ENCODE measurements around the gene DMRT2.

The DMRT2 gene

DNA sequence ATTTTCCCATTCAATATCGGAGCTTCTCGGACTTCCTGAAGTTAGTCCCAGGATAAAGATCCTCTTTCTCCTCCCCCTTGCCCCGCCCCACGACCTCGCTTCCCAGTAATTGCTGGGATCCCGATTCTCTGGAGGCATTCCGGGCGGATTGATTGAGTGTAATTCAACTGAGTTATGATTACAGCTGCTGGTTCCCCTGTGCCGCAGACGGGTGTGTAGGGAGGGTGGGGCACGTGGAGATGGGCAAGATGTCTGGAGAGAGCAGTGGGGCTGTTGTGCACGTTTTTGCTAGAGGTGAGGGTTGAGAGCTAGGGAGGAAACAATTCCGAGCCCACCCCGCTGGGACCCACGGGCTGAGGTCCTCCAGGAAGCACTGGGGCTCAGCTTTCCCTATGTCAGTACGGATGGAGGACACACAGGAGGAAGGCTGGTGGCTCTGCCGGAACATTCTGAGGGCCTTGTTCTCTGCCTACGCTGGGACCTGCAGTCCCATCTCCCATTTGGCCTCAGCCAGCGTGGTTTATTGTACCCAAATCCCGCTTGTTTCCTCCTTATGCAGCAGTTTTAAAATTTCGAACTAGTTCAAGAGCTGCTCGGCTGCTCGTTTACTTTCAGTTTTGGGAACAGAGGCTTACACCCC, 2.4 kb upstream of the DMRT2 start:
- DNase-seq = peak; percentile 65

DNA sequence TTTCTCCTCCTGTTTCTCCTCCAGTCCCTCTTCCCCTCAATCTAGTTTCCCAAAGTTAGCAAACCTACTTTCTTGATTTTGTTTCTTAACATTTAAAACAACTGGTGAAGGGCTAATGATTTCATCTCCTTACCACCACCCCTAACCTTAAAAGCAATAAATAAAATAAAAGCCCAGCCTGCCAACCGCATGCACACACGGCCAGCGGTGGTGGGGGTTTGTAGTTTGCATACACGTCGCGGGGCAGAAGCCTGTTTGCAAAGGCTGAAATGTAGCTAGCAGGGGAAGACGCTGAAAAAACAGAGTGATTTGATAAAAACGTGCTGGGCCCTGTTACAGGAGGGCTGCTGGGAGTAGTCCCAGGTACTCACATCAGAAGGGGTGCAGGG, 1.9 kb upstream of the DMRT2 start:
- DNase-seq = no peak

- peak; percentile 63 for DNase-seq
Observed at GRCh38 chr9:1048811-1049210, 1.3 kb upstream of the DMRT2 start.

DNA sequence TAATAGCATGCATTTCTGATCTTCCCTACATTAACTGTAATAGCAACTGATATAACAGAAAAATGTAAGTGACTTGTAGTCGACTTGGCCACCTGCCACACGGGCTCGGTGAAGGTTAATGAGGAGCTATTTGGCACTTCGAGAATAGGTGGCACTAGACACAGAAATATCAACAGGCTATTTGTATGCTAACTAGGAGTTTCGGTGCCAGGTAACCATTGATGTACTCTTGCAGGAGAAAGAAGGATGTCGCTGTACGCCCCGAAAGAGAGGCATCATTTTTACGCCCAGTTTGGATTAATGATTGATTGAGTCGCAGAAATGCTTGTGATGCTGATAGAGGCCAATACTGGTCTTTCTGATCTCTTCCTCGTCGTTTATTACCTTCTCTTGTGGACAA, 516 bp upstream of the DMRT2 start:
- no peak for DNase-seq

GRCh38 chr9:1051210-1051583, 1.0 kb downstream of the DMRT2 start:
- no peak for DNase-seq

DNA sequence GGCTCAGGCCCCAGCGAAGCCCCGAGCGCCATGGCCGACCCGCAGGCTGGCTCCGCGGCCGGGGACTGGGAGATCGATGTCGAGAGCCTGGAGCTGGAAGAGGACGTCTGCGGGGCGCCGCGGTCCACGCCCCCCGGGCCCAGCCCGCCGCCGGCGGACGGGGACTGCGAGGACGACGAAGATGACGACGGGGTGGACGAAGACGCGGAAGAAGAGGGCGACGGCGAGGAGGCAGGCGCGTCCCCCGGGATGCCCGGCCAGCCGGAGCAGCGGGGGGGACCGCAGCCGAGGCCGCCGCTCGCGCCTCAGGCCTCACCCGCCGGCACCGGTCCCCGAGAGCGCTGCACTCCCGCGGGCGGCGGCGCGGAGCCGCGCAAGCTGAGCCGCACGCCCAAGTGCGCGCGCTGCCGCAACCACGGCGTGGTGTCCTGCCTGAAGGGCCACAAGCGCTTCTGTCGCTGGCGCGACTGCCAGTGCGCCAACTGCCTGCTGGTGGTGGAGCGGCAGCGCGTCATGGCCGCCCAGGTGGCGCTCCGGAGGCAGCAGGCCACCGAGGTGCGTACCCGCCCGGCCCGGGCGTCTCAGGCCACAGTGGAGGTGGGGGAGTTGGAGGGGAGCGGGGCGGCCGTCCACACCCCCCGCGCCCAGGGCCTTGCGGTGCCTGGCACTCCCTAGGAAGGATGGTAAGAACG, 1.6 kb downstream of the DMRT2 start:
- peak; percentile 81 for DNase-seq

- peak; percentile 51 for DNase-seq
Observed at GRCh38 chr9:1052365-1053281, 2.5 kb downstream of the DMRT2 start.

DNA sequence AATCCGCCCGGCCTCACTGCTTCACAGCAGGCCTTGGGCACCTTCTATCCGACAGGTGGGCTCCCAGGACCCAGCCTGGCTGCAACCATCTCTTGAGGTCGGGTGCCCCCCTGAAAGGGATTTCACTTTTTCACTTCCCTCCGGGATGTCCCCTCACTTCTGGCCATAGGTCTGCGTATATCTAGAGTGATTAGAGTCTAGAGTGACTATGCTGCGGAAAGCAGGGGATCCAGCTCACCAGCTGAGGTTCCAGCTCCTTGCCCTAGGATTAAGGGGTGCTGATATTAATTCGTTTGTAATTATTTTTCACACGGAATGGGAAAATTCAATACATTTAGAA, 3.1 kb downstream of the DMRT2 start:
- no peak for DNase-seq

DNA sequence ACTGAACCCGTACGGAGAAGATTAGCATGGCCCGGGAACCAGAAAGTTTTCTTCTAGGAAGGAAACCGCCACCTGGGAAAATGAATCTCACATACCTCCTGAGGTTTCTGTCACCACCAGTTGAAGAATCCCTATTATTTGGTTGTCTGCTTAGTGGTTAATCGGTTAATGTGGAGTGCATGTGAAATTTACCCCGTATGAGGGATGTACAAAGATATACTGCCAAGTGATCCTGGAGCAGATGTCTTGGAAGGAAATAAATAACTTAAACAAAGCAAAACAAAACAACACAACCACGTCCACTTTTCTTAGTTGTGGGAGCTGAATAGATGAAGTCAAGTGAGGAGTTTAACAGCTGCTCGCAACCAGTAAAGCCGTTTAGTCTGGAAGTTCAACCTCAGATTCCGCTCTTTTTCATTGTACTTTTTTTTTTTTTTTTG, 3.8 kb downstream of the DMRT2 start:
- DNase-seq = peak; percentile 52

GRCh38 chr9:1055166-1055565, 5.0 kb downstream of the DMRT2 start:
- no peak for DNase-seq

DNA sequence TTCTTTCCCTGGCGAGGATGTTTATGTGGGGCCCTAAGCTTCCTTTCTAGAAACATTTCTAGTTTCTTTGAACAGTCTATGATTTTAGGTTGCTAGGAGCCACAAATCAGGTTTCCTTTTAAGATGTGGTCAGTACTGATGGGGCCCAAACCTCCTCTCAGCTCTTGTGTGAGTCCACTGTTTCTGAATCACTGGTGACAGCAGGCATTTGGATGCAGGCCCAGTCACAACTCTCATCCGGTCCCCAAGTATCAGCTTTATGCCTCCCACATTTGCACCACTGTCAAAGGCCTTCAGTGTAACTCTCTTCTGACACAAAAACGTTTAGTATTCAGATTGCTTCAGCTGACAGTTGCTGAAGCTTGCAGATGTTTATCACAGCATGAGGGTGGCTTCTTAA, 7.8 kb downstream of the DMRT2 start:
- no peak for DNase-seq

DNA sequence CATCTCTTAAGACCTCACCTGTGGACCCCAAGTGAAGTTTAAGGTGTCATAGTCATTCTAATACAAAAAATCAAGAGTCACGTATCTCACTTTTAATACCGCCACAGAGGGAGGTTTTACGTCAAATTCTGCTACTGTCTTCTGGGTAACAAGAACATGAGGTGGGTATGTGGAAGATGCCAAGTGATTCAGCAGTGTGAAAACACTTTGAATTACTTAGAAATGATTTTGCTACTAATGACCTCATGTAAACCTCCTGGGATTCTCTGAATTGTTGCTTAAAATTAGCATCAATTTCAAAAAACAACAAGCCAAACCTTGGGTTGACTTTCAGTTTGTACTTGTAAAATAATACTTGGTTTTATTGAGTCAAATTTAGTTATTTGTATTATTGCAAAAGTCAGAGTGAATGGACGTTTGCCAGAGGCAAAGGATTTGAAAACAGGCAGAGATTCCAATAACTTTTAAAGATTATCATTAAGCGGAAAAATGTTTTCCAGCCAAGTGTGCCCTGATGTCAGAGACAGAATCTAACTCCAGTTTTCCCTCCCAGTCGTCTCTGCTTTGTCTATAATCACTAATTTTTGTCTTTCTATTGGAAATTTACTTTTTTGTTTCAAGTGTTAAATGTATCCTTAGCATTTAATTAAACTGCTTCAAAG, 8.8 kb downstream of the DMRT2 start:
- DNase-seq = no peak

DNA sequence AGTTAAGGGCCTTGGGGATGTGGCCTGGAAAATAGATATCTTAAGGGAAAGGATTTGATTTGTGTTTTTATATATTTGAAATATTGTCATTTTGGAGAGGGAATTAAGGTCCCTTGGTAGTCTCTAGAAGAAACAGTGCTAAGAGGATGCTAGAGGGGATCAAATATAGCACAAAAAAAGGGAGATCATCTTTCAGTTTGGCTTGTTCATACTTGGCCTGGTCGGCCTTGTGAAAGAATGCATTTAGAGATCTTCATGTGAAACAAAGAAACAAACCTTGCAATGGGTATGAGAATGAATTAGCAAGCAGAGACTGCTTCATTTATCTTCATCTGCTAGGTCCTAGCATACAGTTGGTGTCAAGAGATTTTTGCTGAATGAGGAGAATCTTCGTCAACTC, 15.0 kb downstream of the DMRT2 start:
- no peak for DNase-seq

GRCh38 chr9:1070692-1071091, 20.5 kb downstream of the DMRT2 start:
- DNase-seq = no peak

- no peak for DNase-seq
Observed at GRCh38 chr9:1071730-1072129, 21.6 kb downstream of the DMRT2 start.

- DNase-seq = no peak
Observed at GRCh38 chr9:1073497-1073896, 23.3 kb downstream of the DMRT2 start.

GRCh38 chr9:1077616-1078015, 27.5 kb downstream of the DMRT2 start:
- DNase-seq = no peak

GRCh38 chr9:1083325-1083913, 33.3 kb downstream of the DMRT2 start:
- DNase-seq = peak; percentile 3

DNA sequence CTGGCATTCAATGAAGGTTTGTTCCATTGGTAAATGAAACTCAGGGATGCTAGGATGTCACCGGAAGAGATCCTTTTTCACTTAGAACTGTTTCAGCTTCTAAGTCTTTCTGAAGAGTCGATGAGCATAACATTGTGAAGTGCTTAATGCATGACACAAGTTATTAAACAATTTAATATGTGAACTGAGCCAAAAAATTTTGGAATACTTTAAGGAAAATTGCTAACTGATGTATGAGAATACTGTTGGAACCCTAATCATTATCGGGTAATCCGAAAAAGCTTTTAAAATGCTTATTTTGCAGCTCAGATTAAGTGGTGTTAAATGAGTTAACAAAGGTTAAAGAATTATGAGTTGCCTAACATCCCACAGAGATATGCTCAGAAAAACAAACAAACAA, 34.9 kb downstream of the DMRT2 start:
- no peak for DNase-seq

- no peak for DNase-seq
Observed at GRCh38 chr9:1086517-1086916, 36.4 kb downstream of the DMRT2 start.

GRCh38 chr9:1087120-1087881, 37.1 kb downstream of the DMRT2 start:
- no peak for DNase-seq

GRCh38 chr9:1094749-1095148, 44.6 kb downstream of the DMRT2 start:
- DNase-seq = no peak

Measured in right kidney (tissue), 1 donor.